H1 (cell line): ENCODE results near the gene AK5. TPM values are rescaled to one million over a fixed set of nuclear protein-coding genes. Genes with fewer than 3 reads are reported as not detected.

Experiments used
- CHD7 ChIP-seq: fragments of 300-600 bp; sonication (generic); IDR thresholded peaks from 2 replicates; pipeline ENCODE4 v1.7.1; 2012; ENCODE audit warnings: low read length, moderate library complexity, mild to moderate bottlenecking, inconsistent platforms; ENCODE audit not compliant: insufficient replicate concordance
- E2F6 ChIP-seq: IDR thresholded peaks from 2 replicates; pipeline ENCODE4 v1.6.1; 2012; ENCODE audit warnings: inconsistent platforms
- NRF1 ChIP-seq: IDR thresholded peaks from 2 replicates; pipeline ENCODE4 v1.6.1; 2011; ENCODE audit warnings: mild to moderate bottlenecking, low read depth, low read length, improper control_type of control experiment
- PHF8 ChIP-seq: fragments of 200-600 bp; sonication (generic); conservative IDR thresholded peaks from 2 replicates; pipeline ENCODE4 v1.7.1; 2012; ENCODE audit warnings: low read depth, mild to moderate bottlenecking, inconsistent platforms, low read length, moderate library complexity
- POU5F1 ChIP-seq: IDR thresholded peaks from 2 replicates; pipeline ENCODE4 v1.6.1; 2011; ENCODE audit warnings: low read depth, mild to moderate bottlenecking, low read length, moderate library complexity
- RXRA ChIP-seq: IDR thresholded peaks from 2 replicates; pipeline ENCODE4 v1.6.1; 2011; ENCODE audit warnings: low read depth, mild to moderate bottlenecking, low read length, moderate library complexity; ENCODE audit not compliant: insufficient read depth
- SIX5 ChIP-seq: IDR thresholded peaks from 2 replicates; pipeline ENCODE4 v1.6.1; 2011; ENCODE audit warnings: mild to moderate bottlenecking, low read depth, low read length
- TEAD4 ChIP-seq: IDR thresholded peaks from 2 replicates; pipeline ENCODE4 v1.6.1; 2012; ENCODE audit warnings: low read depth, low read length, inconsistent platforms, mixed read lengths
- polyA plus RNA-seq, 7 experiments: library from polyadenylated mRNA; depleted of rRNA in 3 of 7; stranded (reverse) in 5 of 7; unstranded in 2 of 7; fragments of >200 nt in 5 of 7; fragments of 200-250 nt in 2 of 7; gene quantifications; 1 replicate in 5 of 7; 2 replicates in 1 of 7; 4 replicates in 1 of 7; pipeline versions ENCODE4 v1.2.1 to v1.2.3, GENCODE V29; 2011 to 2013; ENCODE audit warnings: missing spikeins in 2 of 7, mixed read lengths in 2 of 7
- total RNA-seq: library from RNA; stranded (reverse); fragmentation: NEBNext Ultra II Directional; extraction: Animal tissue kit (Norgen Biotek cat#: 25700); gene quantifications from 2 replicates; pipeline ENCODE4 v1.2.1, GENCODE V29; 2021
- TF ChIP-seq, protein P1 (sequence below): IDR thresholded peaks from 2 replicates; pipeline ENCODE4 v1.6.1; 2011; ENCODE audit warnings: low read length, improper control_type of control experiment

Gene AK5
- total and polyA plus RNA-seq, 2 of the 8 experiments (the other 6 are each of a cell fraction or from before 2014, with no cell fraction given) = 2.0 to 7.1 TPM

- TF ChIP-seq CHD7 (no peak), TEAD4 (no peak), SIX5 (no peak), PHF8 (no peak), E2F6 (no peak), NRF1 (no peak), RXRA (no peak), POU5F1 (no peak)
- TF ChIP-seq, protein P1, sequence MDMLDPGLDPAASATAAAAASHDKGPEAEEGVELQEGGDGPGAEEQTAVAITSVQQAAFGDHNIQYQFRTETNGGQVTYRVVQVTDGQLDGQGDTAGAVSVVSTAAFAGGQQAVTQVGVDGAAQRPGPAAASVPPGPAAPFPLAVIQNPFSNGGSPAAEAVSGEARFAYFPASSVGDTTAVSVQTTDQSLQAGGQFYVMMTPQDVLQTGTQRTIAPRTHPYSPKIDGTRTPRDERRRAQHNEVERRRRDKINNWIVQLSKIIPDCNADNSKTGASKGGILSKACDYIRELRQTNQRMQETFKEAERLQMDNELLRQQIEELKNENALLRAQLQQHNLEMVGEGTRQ = no peak
Measured at GRCh38 chr1:77540501-77541161, 258.8 kb downstream of the AK5 start (continued).
